Measurements from ENCODE around the gene EDAR.
A peak's percentile ranks its signal among the peaks of the same experiment; 100 is the strongest.

Gene EDAR

GRCh38 chr2:109000738-109001137 is 11.7 kb upstream of the EDAR start:
- no peak for DNase-seq

- DNase-seq: no peak
Observed at GRCh38 chr2:108998911-108999310, 9.9 kb upstream of the EDAR start.

DNA sequence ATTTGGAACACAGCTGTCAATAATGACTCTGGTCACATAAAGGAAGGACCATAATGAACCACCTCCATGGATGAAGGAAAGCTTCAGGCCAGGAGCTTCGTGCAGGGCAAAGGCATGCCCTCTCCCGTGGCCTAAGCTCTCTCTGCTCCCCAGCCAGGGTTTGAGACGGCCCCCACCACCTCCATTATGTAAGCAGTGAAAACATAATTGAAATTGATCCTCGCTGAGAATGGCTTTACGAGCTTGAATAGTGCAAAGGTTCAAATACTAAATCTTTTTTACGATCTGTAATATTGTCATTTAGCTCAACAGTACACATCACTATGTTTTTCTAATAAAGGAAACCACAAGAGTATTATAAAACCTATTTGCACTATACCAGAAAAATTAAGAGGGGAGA is 5.2 kb upstream of the EDAR start:
- no peak for DNase-seq

GRCh38 chr2:108993095-108993937 is 4.3 kb upstream of the EDAR start:
- no peak for DNase-seq

- DNase-seq: no peak
Observed at GRCh38 chr2:108988076-108988795, 784 bp downstream of the EDAR start.

- peak in 2 of 5 donors; percentile 8 to 11 for DNase-seq
Observed at GRCh38 chr2:108986916-108987510, 2.0 kb downstream of the EDAR start.

DNA sequence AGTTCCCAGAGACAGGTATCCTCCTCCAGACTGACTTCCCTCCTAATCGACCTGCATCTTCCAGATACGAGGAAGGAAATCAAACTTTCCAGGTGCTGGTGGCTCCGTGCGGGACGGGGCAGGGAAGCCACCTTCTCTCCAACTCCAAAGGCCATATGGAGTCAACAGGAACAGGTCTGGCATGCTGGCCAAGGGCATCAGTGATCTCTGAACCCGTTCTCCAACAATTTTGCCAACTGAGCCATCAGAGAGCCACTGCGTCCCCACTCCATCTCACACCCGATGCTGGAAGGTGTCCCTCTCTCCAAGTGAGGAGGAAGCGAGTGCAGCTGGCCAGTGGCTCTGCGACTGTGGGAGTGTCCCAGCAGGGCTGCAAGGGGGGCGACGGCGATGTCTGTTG is 5.4 kb downstream of the EDAR start:
- DNase-seq: no peak

- DNase-seq: no peak
Observed at GRCh38 chr2:108983061-108983460, 6.0 kb downstream of the EDAR start.

DNA sequence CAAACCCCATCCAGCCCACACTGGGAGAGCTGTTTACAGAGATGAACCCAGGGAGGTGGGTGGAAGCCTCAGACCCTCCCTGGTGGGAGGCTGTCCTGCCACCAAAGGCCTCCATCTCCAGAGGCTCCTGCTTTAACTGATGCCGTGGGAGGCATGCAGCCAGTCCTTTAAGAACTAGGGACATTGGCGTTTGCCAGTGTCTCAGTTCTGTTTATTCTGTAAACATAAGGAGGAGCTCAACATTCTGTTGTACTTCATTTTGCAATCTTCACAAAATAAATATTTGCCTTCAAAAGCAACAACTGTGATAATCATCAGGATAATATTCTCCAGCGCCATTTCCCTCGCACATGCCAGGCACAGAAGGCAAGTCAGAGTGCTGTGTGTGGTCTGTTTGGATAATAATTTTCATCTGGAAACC is 6.8 kb downstream of the EDAR start:
- no peak for DNase-seq

DNA sequence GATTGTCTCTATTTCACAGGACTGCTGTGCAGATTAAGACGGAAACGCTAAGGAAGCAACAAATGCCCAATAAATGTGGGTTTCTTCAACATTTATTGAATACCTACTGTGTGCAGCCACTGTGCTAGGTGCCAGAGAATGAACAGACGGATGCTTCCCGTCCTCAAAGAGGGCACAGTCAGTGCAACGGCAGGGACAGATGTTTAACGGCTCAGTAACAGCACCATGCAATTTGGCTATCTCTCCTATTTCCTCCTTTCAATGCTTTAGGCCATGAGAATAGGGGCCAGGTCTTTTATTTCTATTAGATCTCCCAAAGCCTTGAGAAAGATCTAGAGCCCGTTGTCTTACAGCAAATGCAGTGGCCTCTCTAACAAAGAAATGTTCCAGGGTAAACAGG is 7.2 kb downstream of the EDAR start:
- no peak for DNase-seq

- DNase-seq: no peak
Observed at GRCh38 chr2:108980076-108980475, 8.9 kb downstream of the EDAR start.

GRCh38 chr2:108979461-108979860 is 9.6 kb downstream of the EDAR start:
- DNase-seq: no peak

DNA sequence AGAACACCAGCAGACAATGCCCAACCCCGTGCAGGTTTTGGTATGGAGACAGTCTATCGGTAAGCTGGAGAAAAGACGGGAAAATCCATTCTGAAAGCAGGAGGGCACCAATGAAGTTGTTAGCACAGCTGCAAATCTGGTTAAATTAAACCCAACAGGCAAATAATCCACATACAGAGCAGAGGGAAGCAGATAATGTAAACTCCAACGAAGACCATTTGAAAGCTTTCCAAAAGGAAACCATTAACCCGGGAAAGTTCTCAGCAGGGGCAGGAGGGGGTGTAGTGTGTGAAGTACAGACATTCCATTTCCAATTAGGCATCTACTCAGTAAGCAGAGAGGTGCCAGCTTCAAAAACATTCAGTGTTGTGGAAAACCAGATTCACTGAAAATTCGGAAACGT is 10.3 kb downstream of the EDAR start:
- DNase-seq: no peak

DNA sequence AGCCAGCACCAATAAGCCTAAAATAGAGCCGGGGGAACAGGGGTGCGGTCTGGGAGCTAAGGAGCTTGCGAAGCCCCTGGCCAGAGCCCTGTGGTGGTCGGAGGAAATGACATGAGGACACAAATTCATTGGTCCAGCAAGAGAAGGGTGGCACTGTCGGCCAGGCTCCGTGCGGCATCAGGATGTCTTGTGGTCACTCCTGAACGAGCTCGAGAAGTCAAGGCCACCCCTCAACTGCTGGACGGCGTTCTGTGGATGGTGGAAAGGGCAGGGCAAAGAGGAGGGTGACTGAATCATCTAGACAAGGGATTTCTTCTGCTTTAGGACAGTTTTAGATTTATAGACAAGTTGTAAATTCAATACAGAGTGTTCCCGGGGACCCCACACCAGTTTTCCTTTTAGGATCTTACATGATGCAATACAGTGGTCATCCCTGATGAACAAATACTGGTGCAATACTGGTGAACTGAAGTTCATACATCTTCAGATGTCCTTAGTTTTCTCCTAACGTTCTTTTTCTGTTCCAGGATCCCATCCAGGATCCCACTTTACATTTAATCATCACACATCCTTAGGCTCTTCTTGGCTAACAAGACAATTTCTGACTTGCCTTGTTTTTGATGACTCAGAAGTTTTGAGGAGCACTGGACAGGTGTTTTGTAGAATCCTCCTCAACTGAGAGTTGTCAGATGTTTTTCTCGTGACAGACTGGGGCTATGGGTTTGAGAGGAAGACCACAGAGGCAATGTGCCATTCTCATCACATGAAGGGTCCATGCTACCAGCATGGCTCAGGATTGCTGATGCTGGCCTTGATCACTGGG is 13.2 kb downstream of the EDAR start:
- DNase-seq: no peak

DNA sequence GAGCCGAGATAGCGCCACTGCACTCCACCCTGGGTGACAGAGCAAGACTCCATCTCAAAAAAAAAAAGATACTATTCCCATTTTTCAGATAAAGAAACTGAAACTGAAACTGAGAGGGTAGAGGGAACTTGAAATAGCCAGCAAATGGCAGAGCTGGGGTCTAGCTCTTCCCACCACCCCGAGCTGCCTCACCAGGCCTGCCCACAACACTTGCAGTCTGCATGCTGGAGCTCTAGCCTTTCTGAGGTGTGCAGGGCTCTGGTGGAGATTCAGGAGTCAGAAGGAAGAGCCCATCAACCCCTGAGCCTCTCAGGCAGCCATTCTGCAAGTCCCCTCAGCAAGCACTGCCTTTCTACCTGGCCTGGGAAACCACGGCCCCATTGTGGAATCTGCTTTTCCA is 14.3 kb downstream of the EDAR start:
- DNase-seq: no peak

- DNase-seq: no peak
Observed at GRCh38 chr2:108972663-108973062, 16.4 kb downstream of the EDAR start.

GRCh38 chr2:108971661-108972566 is 17.1 kb downstream of the EDAR start:
- no peak for DNase-seq

GRCh38 chr2:108970369-108970768 is 18.7 kb downstream of the EDAR start:
- DNase-seq: no peak

DNA sequence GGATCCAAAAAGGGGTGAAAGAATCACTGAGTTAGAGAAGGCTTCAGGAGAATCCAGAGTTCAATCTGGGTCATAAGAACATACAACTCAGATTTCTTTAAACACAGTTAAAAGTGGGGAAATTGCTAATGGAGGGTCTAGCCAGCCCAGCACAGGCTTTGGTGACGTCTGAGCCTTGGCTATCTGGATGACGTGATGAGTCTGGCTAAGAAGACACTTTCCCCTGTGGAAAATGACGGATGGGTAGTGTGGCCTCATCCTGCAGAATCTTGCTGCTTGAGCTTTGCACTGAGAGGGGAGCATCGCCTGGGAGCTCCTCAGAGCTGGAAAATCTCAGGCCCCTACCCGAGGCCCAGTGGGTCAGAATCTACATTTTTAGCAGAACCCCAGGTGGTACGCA is 19.2 kb downstream of the EDAR start:
- no peak for DNase-seq

GRCh38 chr2:108968619-108969018 is 20.4 kb downstream of the EDAR start:
- no peak for DNase-seq

DNA sequence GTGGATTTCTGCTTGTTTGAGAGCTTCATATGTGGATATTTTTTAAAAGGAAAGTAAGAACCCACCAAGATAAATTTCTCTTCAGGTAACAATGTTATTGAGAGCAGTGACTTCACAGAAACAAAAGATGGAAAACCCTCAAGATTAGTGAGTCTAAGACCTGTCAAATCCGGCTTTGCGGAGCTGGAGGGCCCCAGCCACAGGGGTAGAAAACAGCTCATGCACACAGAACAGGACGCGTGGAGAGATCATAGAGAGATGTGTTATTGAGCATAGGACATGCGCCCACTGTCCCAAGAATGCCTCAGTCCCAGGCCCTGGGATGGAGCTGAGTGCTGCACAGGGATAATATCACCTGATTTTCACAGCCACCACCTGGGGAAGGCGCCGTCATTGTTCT is 21.3 kb downstream of the EDAR start:
- no peak for DNase-seq
